GM18505 (cell line): ENCODE results near the gene ROPN1L.

Experiments used
- ATAC-seq: cut with Tn5 transposase; IDR thresholded peaks from one replicate; pipeline ENCODE4 v1.9.1; 2021; ENCODE audit not compliant: unreplicated experiment
- POLR2A ChIP-seq: IDR thresholded peaks from 4 replicates; pipeline ENCODE4 v1.6.1; 2011; ENCODE audit warnings: borderline replicate concordance; ENCODE audit not compliant: insufficient read depth, insufficient read length; ENCODE audit errors: extremely low read depth

Gene ROPN1L

GRCh38 chr5:10457682-10458574, 16.2 kb downstream of the ROPN1L start:
- ATAC-seq = no peak
- no peak for TF ChIP-seq POLR2A

GRCh38 chr5:10459080-10460055, 17.7 kb downstream of the ROPN1L start:
- no peak for ATAC-seq
- no peak for TF ChIP-seq POLR2A

- no peak for ATAC-seq
- TF ChIP-seq POLR2A = no peak
Measured at GRCh38 chr5:10460252-10460906, 18.7 kb downstream of the ROPN1L start.

- ATAC-seq = no peak
- no peak for TF ChIP-seq POLR2A
Measured at GRCh38 chr5:10461041-10461440, 19.4 kb downstream of the ROPN1L start.

- ATAC-seq = no peak
- TF ChIP-seq POLR2A = no peak
Measured at GRCh38 chr5:10461904-10462555, 20.4 kb downstream of the ROPN1L start.

- TF ChIP-seq POLR2A = no peak
- ATAC-seq = no peak
Measured at GRCh38 chr5:10463566-10463965, 21.9 kb downstream of the ROPN1L start.

- no peak for ATAC-seq
- no peak for TF ChIP-seq POLR2A
Measured at GRCh38 chr5:10464173-10464572, 22.5 kb downstream of the ROPN1L start.

GRCh38 chr5:10465726-10466125, 24.0 kb downstream of the ROPN1L start:
- no peak for ATAC-seq
- no peak for TF ChIP-seq POLR2A

- no peak for TF ChIP-seq POLR2A
- ATAC-seq = no peak
Measured at GRCh38 chr5:10466446-10467073, 24.9 kb downstream of the ROPN1L start.

- no peak for ATAC-seq
- no peak for TF ChIP-seq POLR2A
Measured at GRCh38 chr5:10467281-10468198, 25.9 kb downstream of the ROPN1L start.

- no peak for TF ChIP-seq POLR2A
- ATAC-seq = no peak
Measured at GRCh38 chr5:10468256-10468655, 26.6 kb downstream of the ROPN1L start.

GRCh38 chr5:10469253-10470050, 27.8 kb downstream of the ROPN1L start:
- TF ChIP-seq POLR2A = no peak
- no peak for ATAC-seq
